C4-2B (cell line): ENCODE measurements around the gene KLF15.

ENCODE experiments used
- ZFX ChIP-seq: fragments of 450-650 bp; IDR thresholded peaks from 2 replicates; pipeline ENCODE4 v1.6.1; 2017
- TF ChIP-seq, protein P1 (sequence below): fragments of 450-650 bp; conservative IDR thresholded peaks from 2 replicates; pipeline ENCODE4 v1.5.1; 2017; ENCODE audit warnings: mild to moderate bottlenecking

DNA sequence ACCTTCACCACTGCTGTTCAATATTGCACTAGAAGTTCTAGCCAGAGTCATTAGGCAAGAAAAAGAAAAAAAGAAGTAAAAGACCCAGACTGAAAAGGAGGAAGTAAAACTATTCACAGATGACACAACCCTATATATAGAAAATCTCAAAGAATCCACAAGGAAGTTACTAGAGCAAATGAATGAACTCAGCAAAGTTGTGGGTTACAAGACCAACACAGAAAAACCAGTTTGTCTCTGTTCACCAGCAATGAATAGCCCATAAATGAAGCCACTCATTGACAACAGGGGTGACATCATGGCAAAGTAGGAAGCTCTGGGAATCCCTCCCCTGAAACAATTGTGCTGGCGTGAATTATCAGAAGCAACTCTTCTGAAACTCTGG, 42.1 kb upstream of the KLF15 start:
- TF ChIP-seq, protein P1, sequence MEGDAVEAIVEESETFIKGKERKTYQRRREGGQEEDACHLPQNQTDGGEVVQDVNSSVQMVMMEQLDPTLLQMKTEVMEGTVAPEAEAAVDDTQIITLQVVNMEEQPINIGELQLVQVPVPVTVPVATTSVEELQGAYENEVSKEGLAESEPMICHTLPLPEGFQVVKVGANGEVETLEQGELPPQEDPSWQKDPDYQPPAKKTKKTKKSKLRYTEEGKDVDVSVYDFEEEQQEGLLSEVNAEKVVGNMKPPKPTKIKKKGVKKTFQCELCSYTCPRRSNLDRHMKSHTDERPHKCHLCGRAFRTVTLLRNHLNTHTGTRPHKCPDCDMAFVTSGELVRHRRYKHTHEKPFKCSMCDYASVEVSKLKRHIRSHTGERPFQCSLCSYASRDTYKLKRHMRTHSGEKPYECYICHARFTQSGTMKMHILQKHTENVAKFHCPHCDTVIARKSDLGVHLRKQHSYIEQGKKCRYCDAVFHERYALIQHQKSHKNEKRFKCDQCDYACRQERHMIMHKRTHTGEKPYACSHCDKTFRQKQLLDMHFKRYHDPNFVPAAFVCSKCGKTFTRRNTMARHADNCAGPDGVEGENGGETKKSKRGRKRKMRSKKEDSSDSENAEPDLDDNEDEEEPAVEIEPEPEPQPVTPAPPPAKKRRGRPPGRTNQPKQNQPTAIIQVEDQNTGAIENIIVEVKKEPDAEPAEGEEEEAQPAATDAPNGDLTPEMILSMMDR: no peak
- TF ChIP-seq ZFX: no peak
